ENCODE results near the gene ADAMTSL3. TPM values are rescaled to one million over a fixed set of nuclear protein-coding genes. Genes with fewer than 3 reads are reported as not detected.

Gene ADAMTSL3
- total RNA-seq, 1 donor from 2014 or later = 13.2 TPM

- no peak for TF ChIP-seq CTCF (IDR thresholded peaks at IDR 0.05; ENCODE audit: unreplicated experiment)
- DNase-seq (ENCODE audit: low spot score in 2 of 2, unreplicated experiment in 2 of 2) = no peak
- Mint-ChIP-seq H3K9me3 (peaks cover 5% of the 10 kb centered on the region), H3K36me3 (no peaks in the 10 kb centered on the region), H3K4me1 (peaks cover 2% of the 10 kb centered on the region), H3K4me3 (no peak overlapping the region), H3K27me3 (ENCODE audit: low read depth) (peaks cover 13% of the 10 kb centered on the region), H3K27ac (no peak overlapping the region)
These were observed 329.9 kb downstream of the ADAMTSL3 start for GRCh38 chr15:83983634-83984458.

GRCh38 chr15:83984601-83985000 lies 330.7 kb downstream of the ADAMTSL3 start:
- H3K4me1 Mint-ChIP-seq = peaks cover 2% of the 10 kb centered on the region
- H3K4me3 Mint-ChIP-seq = no peak overlapping the region
- H3K9me3 Mint-ChIP-seq = no peaks in the 10 kb centered on the region
- H3K27ac Mint-ChIP-seq = no peak overlapping the region
- TF ChIP-seq CTCF (IDR thresholded peaks at IDR 0.05; ENCODE audit: unreplicated experiment) = no peak
- DNase-seq (ENCODE audit: low spot score in 2 of 2, unreplicated experiment in 2 of 2) = no peak
- H3K27me3 Mint-ChIP-seq (ENCODE audit: low read depth) = peaks cover 13% of the 10 kb centered on the region
- no peaks in the 10 kb centered on the region for H3K36me3 Mint-ChIP-seq

DNA sequence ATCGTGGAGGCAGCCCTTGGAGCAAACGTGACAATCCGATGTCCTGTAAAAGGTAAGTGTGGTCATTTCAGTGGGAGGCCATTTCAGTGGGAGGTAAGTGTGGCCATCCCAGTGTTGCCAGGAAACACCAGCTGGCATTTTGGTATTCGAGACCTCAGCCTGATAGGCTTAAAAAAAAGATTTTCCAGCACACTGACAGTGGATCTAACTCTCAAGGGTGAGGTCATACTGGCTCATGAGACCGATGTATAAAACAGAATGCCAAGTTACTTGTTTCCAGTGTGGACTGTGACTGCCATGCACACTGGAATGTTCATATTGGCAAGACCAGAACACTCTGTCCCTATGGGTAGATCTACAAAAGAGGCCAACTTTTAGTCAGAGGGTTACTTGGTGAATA lies 337.2 kb downstream of the ADAMTSL3 start:
- H3K27me3 Mint-ChIP-seq (ENCODE audit: low read depth) = peaks cover 17% of the 10 kb centered on the region
- no peak for TF ChIP-seq CTCF (IDR thresholded peaks at IDR 0.05; ENCODE audit: unreplicated experiment)
- H3K4me3 Mint-ChIP-seq = no peak overlapping the region
- H3K4me1 Mint-ChIP-seq = no peaks in the 10 kb centered on the region
- no peak for DNase-seq (ENCODE audit: low spot score in 2 of 2, unreplicated experiment in 2 of 2)
- no peaks in the 10 kb centered on the region for H3K9me3 Mint-ChIP-seq
- no peaks in the 10 kb centered on the region for H3K36me3 Mint-ChIP-seq
- no peak overlapping the region for H3K27ac Mint-ChIP-seq

GRCh38 chr15:83992324-83993031 lies 338.6 kb downstream of the ADAMTSL3 start:
- Mint-ChIP-seq H3K36me3 (no peaks in the 10 kb centered on the region), H3K4me3 (no peak overlapping the region), H3K4me1 (no peaks in the 10 kb centered on the region), H3K9me3 (peaks cover 4% of the 10 kb centered on the region), H3K27ac (no peak overlapping the region), H3K27me3 (ENCODE audit: low read depth) (peaks cover 12% of the 10 kb centered on the region)
- no peak for DNase-seq (ENCODE audit: low spot score in 2 of 2, unreplicated experiment in 2 of 2)
- no peak for TF ChIP-seq CTCF (IDR thresholded peaks at IDR 0.05; ENCODE audit: unreplicated experiment)

DNA sequence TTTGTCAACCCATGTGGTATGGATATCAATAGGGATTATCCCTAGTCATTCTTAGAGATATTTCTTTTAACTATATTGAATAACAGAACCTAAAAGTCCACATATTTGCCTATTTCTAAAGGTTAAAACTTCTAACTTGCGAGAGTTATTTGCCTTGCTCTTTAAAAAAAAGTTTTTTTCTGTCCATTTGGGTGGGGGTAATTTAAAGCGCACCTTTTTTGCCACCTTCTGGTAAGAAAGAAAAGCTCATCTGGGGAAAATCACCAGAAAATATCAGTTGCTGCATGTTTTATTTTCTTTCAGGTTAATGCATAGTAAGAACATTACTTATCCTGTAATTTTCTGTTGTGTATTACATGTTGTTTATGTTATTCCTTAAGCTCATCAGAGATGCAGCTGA lies 339.7 kb downstream of the ADAMTSL3 start:
- TF ChIP-seq CTCF (IDR thresholded peaks at IDR 0.05; ENCODE audit: unreplicated experiment) = no peak
- DNase-seq (ENCODE audit: low spot score in 2 of 2, unreplicated experiment in 2 of 2) = no peak
- no peak overlapping the region for H3K4me3 Mint-ChIP-seq
- H3K36me3 Mint-ChIP-seq = no peaks in the 10 kb centered on the region
- no peaks in the 10 kb centered on the region for H3K4me1 Mint-ChIP-seq
- H3K27me3 Mint-ChIP-seq (ENCODE audit: low read depth) = peaks cover 5% of the 10 kb centered on the region
- peaks cover 4% of the 10 kb centered on the region for H3K9me3 Mint-ChIP-seq
- H3K27ac Mint-ChIP-seq = no peak overlapping the region
